Measurements from ENCODE around the gene POC1A.

DNA sequence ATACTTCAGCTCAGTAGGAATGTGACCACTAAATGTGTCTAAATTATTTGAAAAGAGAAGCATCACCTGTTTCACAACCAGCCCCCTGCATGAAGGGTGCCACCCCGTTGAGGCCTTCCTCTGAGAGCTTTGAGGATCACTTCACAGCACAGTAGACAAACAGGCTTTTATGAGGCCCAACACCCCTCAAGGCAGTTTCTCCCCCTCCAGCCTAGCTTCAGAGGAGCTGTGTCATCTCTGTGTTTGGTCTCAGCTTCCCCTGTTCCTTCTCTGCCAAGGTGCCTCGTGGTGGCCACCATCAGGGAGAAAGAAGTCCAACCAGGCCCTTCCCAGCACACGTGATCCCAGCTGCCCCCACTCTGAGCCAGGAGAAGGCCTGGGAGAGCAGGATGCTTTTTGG, 76.3 kb downstream of the POC1A start:
- TF ChIP-seq, protein P1, sequence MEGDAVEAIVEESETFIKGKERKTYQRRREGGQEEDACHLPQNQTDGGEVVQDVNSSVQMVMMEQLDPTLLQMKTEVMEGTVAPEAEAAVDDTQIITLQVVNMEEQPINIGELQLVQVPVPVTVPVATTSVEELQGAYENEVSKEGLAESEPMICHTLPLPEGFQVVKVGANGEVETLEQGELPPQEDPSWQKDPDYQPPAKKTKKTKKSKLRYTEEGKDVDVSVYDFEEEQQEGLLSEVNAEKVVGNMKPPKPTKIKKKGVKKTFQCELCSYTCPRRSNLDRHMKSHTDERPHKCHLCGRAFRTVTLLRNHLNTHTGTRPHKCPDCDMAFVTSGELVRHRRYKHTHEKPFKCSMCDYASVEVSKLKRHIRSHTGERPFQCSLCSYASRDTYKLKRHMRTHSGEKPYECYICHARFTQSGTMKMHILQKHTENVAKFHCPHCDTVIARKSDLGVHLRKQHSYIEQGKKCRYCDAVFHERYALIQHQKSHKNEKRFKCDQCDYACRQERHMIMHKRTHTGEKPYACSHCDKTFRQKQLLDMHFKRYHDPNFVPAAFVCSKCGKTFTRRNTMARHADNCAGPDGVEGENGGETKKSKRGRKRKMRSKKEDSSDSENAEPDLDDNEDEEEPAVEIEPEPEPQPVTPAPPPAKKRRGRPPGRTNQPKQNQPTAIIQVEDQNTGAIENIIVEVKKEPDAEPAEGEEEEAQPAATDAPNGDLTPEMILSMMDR (conservative IDR thresholded peaks at IDR 0.05; ENCODE audit: low read depth, low read length), result no peak
- no peak for TF ChIP-seq EZH2 (IDR thresholded peaks at IDR 0.05; ENCODE audit: borderline replicate concordance, low read depth, low read length, poor library complexity, severe bottlenecking)

All from A673 (cell line).